GM21737 (cell line): ENCODE results near the gene HLA-DOA.
A peak's percentile ranks its signal among the peaks of the same experiment; 100 is the strongest.

Experiments used
- ATAC-seq: cut with Tn5 transposase; IDR thresholded peaks from one replicate; pipeline ENCODE4 v1.9.1; 2021; ENCODE audit warnings: mild to moderate bottlenecking, moderate library complexity; ENCODE audit not compliant: unreplicated experiment

Gene HLA-DOA

DNA sequence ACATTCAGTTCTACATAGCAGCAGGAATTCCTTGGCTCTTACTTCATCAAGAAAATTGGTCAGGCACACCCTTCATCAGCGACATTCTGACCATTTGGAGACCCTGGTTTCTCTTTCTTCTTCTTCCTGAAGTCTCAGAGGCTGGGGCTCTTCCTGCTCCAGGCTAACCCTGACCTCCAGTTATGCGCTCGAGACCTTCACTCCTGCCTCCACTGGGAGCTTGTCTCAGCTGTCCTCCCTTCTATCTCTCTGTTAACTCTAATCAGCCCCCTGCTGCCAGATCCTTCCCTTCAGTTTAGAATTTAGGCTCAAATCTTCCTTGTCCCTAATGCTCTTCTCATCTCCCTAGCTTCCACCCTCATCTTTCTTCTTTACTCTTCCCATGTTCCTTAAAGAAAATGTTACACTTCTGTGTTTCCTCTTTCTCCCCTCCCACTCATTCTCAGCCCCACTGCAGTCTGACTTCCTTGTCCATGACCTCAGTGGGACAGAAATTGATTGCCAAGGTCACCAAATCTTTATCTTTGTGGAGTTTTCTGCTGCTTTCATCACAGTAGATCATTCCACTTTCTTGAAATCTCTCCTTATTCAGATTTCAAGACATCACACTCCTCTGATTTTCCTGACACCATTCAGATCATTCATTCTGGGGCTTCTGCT lies 8.4 kb upstream of the HLA-DOA start:
- no peak for ATAC-seq

DNA sequence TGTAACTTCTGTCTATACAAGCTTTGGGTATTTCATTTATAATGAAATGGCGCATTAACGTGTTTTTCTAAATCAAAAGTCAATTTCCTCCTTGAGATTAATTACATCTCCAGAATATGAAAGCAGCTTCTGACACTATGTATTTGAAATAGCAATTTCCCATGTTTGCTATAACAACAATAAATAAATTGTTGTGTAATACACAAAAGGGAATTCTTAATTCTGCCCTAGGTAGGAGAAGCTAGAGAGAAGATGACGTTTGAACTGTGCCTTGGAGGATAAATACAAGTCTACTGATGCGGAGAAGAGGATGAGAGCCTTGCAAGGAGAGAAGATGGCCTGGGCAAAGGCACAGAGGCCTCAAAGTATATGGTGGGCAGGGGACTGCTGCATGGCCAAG lies 7.6 kb upstream of the HLA-DOA start:
- ATAC-seq, result no peak

DNA sequence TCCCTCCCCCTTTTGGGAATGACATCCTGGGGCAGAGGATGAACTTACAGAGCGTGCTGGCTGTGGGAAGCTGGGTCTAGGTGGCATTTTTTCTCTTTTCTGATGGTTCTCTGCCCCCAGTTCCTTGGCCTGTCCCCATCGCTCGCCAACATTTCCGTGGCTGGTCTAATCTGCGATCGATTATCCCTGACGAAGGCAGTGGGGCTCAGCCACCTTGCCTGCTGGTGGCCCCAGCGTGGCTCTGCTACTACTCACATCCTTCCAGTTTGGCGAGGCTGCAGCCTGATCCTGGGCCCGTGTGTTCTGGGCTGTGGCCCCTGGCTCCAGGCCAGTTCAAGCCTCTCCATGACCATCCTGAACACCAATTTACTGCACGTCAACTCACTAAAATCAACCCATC lies 6.4 kb upstream of the HLA-DOA start:
- no peak for ATAC-seq

DNA sequence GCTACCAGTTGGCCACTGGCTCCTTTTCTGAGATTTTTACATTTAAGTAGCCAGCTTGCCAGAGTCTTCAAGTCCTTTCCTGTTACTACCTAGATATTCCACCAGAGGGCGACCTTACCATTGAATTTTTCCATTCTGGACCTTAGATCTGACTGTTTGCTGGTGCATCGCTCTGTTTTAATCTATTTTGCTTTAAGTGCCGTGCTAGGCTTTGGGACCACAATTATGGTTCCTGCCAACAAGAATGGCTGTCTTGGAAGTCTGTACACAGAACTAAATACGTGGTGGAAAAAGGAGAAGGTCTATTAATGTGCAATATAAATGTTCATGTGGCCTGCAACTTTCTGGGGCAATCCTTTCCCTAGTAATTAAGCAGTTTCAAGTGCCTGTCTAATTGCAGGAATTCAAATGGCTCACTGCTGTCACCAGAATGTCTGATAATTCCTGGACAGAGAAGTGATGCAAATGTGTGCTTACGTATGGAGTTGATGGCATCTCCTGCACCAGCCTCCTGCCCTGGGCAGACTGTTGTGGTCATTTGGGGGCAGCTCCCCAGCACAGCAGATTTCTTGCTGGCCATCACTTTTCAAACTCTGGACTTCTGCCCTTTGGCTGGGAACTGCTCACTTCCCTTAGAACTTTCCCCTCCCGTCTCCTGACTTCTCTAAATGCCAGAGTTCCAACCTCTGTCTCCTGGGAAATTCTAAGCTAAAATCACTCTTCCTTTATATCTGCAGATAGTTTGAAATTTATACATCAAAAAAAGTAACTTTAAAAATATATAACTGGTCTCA lies 5.6 kb upstream of the HLA-DOA start:
- ATAC-seq, result no peak

DNA sequence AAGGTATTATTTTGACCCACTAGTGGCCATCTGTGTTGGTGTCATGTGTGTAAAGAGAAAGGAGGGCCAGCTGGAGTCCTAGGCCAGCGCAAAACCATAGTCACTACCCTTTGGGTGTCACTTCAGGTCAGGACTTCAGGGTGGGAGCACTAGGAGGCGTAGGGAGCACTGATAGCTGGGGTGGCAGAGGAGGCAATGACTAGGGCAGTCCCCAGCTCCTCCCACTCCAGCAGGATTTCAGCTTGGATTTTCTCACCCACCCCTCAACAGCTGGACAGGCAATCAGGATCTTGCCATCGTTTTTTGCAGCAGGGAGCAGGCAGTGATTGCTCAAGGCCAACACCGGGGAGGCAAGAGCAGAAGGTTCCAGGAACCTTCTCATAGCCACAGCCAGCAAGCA lies 4.2 kb upstream of the HLA-DOA start:
- ATAC-seq, result no peak

DNA sequence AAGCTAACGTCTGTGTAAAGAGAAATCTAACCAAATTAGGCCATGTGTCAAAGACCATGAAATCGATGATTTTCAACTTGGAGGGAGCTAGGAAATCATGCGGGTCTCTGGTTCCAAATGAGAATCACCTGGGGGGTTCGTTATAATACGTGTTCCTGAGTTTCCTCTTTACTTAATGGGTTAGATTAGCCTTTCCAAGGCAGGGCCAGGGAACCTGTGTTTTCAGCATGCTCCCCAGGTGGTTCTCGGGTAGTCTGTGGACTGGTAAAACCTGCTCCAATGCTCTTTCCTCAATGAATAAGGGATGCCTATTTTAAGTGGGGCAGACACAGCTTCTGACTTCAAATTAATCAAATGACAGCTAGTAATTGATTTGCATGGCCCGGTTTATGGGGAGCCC lies 965 bp upstream of the HLA-DOA start:
- no peak for ATAC-seq

DNA sequence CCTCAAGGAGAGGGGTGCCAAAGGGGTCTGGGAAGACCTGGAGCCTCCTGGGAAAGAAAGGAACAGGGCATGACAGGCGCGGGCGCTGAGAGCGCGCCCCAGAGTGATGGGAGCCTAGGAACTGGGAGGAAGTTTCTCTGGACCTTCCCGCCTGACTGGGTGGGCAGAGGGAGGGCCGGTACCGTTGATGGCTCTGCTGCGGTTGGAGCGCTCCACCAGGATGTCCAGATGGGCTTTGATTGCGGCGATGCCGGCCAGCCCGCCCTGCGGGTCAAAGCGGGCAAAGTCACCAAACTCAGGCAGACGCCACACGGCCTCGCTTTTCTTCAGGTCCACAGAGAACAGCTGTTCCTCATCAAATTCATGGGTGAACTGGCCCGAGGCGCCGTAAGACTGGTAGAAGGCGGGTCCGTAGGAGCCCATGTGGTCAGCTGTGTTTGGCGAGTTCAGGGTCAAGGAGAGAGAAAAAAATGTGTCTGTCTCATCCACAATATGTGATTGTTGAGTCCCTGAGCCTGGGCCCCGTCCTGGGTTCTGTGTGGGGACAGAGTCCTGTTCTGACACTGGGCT lies 1.5 kb downstream of the HLA-DOA start:
- ATAC-seq, result no peak

DNA sequence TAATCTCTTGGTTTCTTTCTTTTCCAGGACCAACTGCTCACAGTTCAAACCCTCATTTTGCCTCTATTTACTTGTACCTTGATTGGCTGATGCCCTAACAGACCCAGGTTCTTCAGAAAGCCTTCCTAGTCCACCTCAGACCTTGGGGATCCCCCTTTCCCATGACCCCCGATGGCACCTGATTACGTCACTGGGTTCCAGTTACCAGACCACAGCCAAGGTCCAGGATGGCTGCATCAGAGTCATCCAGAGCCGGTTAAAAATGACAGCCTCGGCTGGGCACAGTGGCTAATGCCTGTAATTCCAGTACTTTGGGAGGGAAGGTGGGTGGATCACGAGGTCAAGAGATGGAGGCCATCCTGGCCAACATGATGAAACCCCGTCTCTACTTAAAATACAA lies 4.5 kb downstream of the HLA-DOA start:
- ATAC-seq, result no peak

DNA sequence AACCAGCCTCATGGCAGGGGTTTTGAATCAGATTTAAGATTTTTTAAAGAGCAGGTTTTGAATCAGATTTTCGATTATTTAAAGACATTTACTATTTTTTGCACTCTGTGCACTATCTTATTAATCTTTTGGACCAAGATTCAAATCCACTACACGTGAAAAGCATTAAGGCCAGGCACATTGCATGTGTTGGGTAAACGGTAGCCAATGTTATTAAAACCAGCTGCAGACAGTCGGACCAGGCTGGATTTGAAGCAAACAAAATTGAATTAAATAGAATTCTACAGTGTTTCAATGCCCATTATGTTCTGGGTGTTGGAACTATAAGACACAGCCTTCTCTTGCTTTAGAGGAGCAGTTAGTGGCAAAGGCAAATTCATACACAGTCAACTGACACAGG lies 7.7 kb downstream of the HLA-DOA start:
- ATAC-seq, result no peak

DNA sequence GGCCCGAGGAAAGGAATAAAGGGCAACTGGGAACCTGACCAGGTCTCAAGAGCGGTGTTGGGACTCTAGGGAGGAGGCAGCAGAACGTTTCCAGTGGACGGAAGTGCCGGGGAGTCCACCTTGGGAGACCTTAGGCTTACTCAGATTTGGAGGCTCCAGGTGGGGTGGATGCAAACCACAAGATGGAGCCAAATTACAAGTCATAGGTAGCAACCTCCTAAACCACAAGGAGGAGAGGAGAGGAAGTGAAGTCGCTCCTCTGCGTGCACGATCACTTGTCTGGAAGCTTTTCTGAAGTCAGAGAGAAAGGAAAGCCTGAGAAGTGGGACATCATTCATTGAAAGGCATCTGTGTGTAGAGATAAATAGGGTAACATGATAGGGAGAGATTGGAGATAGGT lies 9.3 kb downstream of the HLA-DOA start:
- ATAC-seq, result no peak

DNA sequence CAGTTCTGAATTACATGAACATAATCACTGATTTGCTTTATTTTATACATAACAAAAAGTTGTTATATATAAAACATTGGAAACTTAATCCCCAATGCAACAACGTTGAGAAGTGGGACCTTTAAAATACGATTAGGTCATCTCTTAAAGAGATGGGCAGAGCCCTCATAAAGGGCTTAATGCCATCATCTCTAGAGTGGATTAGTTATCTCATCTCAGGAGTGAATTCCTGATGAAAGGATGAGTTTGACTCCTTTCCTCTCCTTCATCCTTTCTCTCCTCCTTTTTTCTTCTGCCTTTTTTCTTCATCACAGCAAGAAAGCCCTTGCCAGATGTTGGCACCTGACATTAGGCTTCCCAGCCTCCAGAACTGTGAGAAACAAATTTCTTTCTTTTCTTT lies 13.9 kb downstream of the HLA-DOA start:
- no peak for ATAC-seq

DNA sequence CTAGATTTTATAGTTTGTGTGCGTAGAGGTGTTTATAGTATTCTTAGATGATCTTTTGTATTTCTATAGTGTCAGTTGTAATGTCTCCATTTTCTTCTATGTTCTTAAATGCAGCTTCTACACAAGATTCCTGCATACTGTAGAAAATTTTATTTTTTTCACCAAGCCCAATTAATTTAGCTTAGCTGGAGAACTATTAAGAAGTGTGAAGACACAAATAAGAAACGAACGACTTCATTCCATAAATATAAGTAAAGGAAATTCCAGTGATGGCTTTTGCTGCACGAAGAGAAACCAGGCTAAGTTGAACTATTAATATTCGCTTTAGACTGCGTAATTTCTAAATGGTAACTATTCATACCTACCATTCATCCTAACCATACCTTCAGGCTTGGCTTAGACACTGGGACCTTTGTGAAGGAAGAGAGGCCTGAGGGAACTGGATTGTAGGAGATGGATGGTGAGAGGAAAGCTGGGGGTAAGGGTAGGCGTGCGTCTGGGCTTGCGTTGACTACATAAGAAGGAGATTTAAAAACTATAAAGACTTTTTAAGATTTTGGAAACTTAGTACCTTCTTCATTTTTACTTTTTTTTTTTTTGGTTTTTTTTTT lies 15.9 kb downstream of the HLA-DOA start:
- ATAC-seq, result no peak

DNA sequence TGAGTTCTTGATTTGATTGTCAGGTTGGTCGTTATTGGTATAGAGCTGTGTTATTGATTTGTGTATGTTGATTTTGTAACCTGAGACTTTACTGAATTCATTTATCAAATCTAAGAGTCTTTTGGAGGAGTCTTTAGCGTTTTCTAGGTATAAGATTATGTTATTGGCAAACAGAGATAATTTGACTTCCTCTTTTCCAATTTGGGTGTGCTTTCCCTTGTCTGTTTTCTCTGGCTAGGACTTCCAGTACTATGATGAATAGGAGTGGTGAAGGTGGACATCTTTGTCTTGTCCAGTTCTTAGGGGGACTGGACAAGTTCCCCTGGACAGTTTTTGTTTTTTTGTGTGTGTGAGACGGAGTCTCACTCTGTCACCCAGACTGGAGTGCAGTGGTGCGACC lies 17.4 kb downstream of the HLA-DOA start:
- no peak for ATAC-seq

DNA sequence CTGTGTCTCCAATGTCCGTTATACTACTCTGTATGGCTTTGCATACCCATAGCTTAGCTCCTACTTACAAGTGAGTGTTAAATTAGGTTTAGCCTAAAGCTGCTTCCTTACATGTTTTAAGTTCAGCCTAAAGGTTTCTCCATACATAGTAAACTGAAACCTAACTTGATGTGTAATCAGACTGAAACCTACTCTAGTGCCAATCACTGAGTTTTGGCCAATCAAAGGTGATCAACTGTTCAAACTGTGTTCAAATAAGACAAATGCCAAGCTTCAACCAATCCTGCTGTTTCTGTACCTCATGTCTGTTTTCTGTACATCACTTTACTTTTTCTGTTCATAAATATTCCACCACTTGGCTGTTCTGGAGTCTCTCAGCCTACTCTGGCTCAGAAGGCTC lies 20.0 kb downstream of the HLA-DOA start:
- no peak for ATAC-seq

DNA sequence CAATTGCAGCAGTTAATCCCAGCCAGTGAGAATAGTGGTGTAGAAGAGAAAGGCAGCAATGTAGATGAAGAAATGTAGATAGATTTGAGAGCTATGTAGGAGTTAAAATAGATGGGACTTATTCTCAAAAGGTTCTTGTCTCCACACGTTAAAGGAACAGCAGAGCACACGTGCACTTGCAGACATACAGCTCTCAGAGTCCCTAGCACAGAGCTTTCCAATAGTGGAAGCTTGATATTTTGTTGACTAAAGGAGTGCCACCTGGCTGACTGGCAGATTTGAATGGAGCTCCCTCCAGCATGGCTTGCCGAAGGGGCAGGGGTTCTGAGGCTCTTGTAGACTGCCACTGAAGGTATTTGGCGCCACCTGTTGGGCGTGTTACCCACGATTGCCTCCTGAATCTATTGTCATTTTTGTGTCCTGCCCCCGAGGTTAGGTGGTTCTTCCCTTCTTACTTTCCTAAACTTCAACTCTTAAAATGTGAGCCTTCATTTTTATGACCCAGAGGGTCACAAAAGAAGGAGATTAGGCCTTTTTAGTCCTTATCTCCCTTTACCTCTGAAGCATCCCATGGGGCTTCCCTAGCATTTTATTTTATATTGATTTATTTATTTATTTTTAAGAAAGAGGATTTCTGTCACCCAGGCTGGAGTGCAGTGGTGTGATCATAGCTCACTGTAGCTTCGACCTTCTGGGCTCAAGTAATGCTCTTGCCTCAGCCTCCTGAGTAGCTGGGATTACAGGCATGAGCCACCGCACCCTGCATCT lies 24.6 kb downstream of the HLA-DOA start:
- ATAC-seq, result peak; percentile 49

DNA sequence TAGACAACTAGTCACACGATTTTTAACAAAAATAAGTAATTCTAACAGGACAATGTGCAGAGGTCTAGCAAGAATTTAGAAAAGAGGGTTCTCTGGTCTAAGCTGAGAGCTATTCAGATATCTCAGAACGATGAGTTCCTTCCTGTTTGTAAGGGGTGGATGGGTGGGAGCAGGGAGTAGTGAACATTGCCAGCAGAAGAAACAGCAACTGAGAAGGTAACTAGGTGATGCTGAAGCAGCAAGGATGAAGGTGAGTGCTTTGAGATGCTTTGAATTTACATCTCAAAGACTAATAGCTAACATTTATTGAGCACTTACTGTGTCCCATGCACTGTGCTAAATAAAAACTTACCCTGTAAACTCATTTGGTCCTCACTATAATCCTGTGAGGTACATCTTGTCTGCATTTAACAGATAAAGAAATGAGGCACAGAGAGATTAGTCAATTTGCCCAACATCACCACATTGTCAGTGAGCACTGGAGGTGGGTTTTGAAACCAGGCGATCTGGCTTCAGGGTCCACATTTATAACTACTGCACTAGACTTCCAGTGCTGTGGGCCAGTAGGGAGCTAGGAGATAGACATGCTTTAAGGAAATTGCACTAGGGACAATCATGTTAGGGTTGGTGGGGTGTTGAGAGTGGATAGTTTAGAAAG lies 25.3 kb downstream of the HLA-DOA start:
- ATAC-seq, result no peak

DNA sequence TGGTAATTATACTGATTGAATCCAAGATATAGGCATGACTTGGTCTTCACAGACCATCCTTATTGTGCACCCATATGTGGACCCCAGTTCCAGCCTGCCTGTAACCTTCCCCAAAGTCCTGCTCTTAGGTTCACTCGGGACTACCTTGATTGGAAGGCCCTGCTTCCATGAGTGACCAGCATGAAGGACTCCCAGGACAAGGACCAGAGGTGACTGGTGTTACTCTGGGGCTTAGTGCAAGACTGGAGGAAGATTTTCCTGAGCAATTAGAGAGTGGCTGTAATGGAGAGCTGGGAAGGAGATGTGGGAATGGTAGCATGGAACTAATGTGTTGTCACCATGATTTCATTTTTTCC lies 25.9 kb downstream of the HLA-DOA start:
- no peak for ATAC-seq

DNA sequence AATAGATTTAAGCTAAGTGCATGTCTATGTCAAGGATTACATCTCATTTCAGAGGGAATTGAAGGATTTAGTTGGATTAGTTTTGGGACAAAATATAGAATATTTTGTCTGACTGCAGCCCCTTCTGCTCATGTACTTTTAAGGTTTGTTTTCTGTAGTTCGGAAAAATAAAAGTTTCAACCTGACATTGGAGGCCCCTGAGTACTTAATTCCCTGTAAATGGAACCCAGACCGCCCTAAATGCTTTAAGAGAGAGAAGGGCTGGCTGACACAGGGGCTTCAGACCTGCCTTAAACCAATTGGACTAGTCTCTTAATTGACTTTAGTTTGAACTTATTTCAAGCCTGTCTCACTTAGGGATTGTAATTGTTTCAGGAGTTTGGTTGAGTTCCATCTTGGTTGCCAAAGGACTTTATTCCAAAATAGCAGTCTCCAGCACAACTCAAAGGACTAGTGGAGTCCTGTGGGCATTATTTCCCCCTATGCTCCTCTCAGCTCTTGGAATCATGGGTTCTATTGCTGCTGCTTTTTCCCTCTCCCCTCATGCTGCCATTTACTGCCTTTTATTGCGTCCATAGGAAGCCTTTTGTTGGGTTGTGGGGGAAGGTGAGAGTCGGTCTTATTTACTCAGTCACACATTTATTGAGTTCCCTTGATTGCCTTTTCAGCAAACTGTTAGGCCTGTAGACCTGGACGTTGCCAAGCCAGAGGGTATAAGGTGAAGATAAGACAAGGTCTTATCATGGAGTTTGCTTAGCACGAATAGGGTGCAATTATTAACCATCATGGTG lies 26.5 kb downstream of the HLA-DOA start:
- ATAC-seq, result no peak

DNA sequence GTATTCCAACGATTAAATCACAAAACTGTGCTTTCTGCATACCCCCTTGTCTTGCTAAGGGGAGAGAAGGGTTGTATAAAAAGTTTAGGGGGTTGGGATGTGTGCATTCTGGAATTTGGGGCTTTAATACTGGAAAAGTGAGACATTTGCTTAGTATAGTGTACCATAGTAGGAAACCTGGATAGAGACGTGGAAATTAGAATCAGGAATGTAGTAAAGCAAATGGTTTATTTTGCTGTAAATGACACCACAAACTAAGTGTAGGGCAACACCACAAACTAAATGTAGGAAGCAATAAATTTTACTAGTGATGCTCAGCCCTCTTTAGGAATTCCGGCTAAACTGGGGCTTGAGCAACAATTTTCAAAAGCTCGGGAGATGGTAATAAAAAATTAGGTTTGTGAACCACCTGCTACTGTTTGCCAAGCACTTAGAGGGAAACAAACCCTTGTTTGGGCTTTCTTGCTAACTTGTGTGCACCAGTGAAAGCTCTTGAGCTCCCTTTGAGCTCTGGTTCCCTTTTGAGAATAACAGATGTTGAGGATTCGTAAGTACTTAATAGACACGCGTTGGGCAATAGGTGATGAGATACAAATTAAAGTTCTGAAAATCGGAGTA lies 27.2 kb downstream of the HLA-DOA start:
- no peak for ATAC-seq
